Measurements from ENCODE around the gene FOXN1.

DNA sequence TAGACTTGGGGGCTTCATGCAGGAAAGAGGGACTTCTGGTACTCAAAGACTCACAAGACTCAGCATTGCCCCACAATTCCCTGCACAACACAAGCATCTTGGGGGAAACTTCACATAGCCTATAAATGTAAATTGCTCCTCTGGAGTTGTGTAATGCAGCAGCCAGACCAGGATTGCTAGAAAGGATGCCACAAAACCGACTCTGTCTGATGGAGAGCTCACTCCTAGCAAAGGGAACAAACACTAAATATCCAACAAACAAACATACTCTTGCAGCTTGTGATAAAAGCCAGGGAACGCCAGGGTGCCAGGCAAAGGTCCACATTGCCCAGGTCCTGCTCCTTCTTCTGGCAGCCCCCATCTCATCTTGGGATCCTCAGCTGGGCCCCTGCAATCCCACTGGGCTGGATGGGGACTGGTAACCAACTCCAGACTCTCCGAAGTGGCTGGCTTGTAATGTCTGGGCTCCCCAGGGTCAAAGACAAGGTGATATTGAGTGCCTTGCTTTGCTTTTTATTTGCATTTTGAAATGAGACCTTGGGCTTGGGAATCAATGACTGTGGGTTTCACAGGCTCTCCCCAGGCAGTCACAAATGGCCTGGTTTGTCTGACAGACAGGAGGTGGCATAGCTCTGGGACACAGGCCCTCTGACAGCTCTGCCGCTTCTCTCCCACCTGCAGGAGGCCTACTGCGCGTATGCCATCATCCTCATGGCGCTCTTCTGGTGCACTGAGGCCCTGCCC, 17.4 kb upstream of the FOXN1 start:
- TF ChIP-seq, protein P1, sequence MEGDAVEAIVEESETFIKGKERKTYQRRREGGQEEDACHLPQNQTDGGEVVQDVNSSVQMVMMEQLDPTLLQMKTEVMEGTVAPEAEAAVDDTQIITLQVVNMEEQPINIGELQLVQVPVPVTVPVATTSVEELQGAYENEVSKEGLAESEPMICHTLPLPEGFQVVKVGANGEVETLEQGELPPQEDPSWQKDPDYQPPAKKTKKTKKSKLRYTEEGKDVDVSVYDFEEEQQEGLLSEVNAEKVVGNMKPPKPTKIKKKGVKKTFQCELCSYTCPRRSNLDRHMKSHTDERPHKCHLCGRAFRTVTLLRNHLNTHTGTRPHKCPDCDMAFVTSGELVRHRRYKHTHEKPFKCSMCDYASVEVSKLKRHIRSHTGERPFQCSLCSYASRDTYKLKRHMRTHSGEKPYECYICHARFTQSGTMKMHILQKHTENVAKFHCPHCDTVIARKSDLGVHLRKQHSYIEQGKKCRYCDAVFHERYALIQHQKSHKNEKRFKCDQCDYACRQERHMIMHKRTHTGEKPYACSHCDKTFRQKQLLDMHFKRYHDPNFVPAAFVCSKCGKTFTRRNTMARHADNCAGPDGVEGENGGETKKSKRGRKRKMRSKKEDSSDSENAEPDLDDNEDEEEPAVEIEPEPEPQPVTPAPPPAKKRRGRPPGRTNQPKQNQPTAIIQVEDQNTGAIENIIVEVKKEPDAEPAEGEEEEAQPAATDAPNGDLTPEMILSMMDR (IDR thresholded peaks at IDR 0.05), result no peak
- no peak for TF ChIP-seq EZH2phosphoT487 (IDR thresholded peaks at IDR 0.05)
